GM18868 (cell line): ENCODE results near the gene RHEB.

ENCODE experiments used
- ATAC-seq: cut with Tn5 transposase; IDR thresholded peaks from one replicate; pipeline ENCODE4 v1.9.1; 2021; ENCODE audit warnings: mild to moderate bottlenecking, moderate library complexity; ENCODE audit not compliant: unreplicated experiment

RHEB gene

GRCh38 chr7:151481650-151482505 lies 37.8 kb downstream of the RHEB start:
- peak; percentile 64 for ATAC-seq

- no peak for ATAC-seq
Measured at GRCh38 chr7:151477867-151478266, 41.8 kb downstream of the RHEB start.

- ATAC-seq = peak; percentile 51
Measured at GRCh38 chr7:151472644-151473380, 46.9 kb downstream of the RHEB start.

GRCh38 chr7:151470711-151471110 lies 49.0 kb downstream of the RHEB start:
- no peak for ATAC-seq

GRCh38 chr7:151469281-151469680 lies 50.4 kb downstream of the RHEB start:
- ATAC-seq = no peak

- no peak for ATAC-seq
Measured at GRCh38 chr7:151468217-151469018, 51.3 kb downstream of the RHEB start.

- ATAC-seq = no peak
Measured at GRCh38 chr7:151465169-151465568, 54.5 kb downstream of the RHEB start.

- no peak for ATAC-seq
Measured at GRCh38 chr7:151462306-151462779, 57.4 kb downstream of the RHEB start.

GRCh38 chr7:151461942-151462230 lies 57.8 kb downstream of the RHEB start:
- ATAC-seq = no peak

GRCh38 chr7:151461096-151461941 lies 58.4 kb downstream of the RHEB start:
- ATAC-seq = no peak

- ATAC-seq = no peak
Measured at GRCh38 chr7:151460474-151460855, 59.2 kb downstream of the RHEB start.

GRCh38 chr7:151459726-151460473 lies 59.8 kb downstream of the RHEB start:
- no peak for ATAC-seq

- ATAC-seq = no peak
Measured at GRCh38 chr7:151457534-151457933, 62.2 kb downstream of the RHEB start.

GRCh38 chr7:151456782-151457181 lies 62.9 kb downstream of the RHEB start:
- ATAC-seq = no peak

- no peak for ATAC-seq
Measured at GRCh38 chr7:151456276-151456675, 63.4 kb downstream of the RHEB start.

- no peak for ATAC-seq
Measured at GRCh38 chr7:151455690-151456089, 64.0 kb downstream of the RHEB start.

GRCh38 chr7:151454932-151455530 lies 64.7 kb downstream of the RHEB start:
- ATAC-seq = no peak

GRCh38 chr7:151454305-151454704 lies 65.4 kb downstream of the RHEB start:
- no peak for ATAC-seq

GRCh38 chr7:151453326-151453791 lies 66.3 kb downstream of the RHEB start:
- ATAC-seq = no peak
